H9 (cell line): ENCODE results near the gene IER3. TPM values are rescaled to one million over a fixed set of nuclear protein-coding genes. Genes with fewer than 3 reads are reported as not detected.

Source experiments
- DNase-seq: peaks from one replicate; pipeline ENCODE4 v3.0.0-alpha.2; 2017
- H2AFZ ChIP-seq: one replicate; pipeline ENCODE4 v1.6.1; 2013; ENCODE audit warnings: mild to moderate bottlenecking, low read length, control low read depth, moderate library complexity
- H2AK5ac ChIP-seq: 2 replicates; pipeline ENCODE4 v1.6.1; 2013; ENCODE audit warnings: low read length, control low read depth, mixed read lengths; ENCODE audit not compliant: insufficient read length
- H2BK120ac ChIP-seq: one replicate; pipeline ENCODE4 v1.6.1; 2013; ENCODE audit warnings: low read depth, mild to moderate bottlenecking, low read length, control low read depth, inconsistent platforms; ENCODE audit not compliant: poor library complexity, severe bottlenecking
- H2BK12ac ChIP-seq: 2 replicates; pipeline ENCODE4 v1.6.1; 2013; ENCODE audit warnings: low read length, control low read depth, mixed read lengths, low read depth; ENCODE audit not compliant: insufficient read length
- H2BK15ac ChIP-seq: 2 replicates; pipeline ENCODE4 v1.6.1; 2013; ENCODE audit warnings: low read depth, low read length, control low read depth
- H2BK20ac ChIP-seq: one replicate; pipeline ENCODE4 v1.6.1; 2013; ENCODE audit warnings: low read depth, mild to moderate bottlenecking, low read length, control low read depth, inconsistent platforms; ENCODE audit not compliant: poor library complexity, severe bottlenecking
- H2BK5ac ChIP-seq: 2 replicates; pipeline ENCODE4 v1.6.1; 2013; ENCODE audit warnings: low read length, control low read depth, mixed read lengths; ENCODE audit not compliant: insufficient read length
- H3K14ac ChIP-seq: 2 replicates; pipeline ENCODE4 v1.6.1; 2013; ENCODE audit warnings: low read length, control low read depth; ENCODE audit not compliant: insufficient read depth
- H3K18ac ChIP-seq: 2 replicates; pipeline ENCODE4 v1.6.1; 2013; ENCODE audit warnings: low read depth, mild to moderate bottlenecking, mixed read lengths, low read length, control low read depth; ENCODE audit not compliant: insufficient read length
- H3K23ac ChIP-seq: 2 replicates; pipeline ENCODE4 v1.6.1; 2013; ENCODE audit warnings: low read length, control low read depth, mixed read lengths, low read depth; ENCODE audit not compliant: insufficient read length
- H3K23me2 ChIP-seq: 2 replicates; pipeline ENCODE4 v1.6.1; 2013; ENCODE audit warnings: low read depth, mild to moderate bottlenecking, mixed read lengths, low read length, control low read depth; ENCODE audit not compliant: insufficient read length, poor library complexity, severe bottlenecking
- H3K27ac ChIP-seq: 2 replicates; pipeline ENCODE4 v1.5.1; 2013; ENCODE audit warnings: low read length, control low read depth, mixed read lengths, low read depth; ENCODE audit not compliant: insufficient read length
- H3K27me3 ChIP-seq: 2 replicates; pipeline ENCODE4 v1.6.1; 2013; ENCODE audit warnings: low read length, control low read depth, inconsistent platforms; ENCODE audit not compliant: insufficient read depth
- H3K4ac ChIP-seq: 2 replicates; pipeline ENCODE4 v1.6.1; 2013; ENCODE audit warnings: low read depth, mild to moderate bottlenecking, control low read depth, inconsistent platforms, low read length, moderate library complexity
- H3K4me1 ChIP-seq: 2 replicates; pipeline ENCODE4 v1.6.1; 2013; ENCODE audit warnings: low read length, control low read depth, inconsistent platforms; ENCODE audit not compliant: insufficient read depth
- H3K4me2 ChIP-seq: 2 replicates; pipeline ENCODE4 v1.6.1; 2013; ENCODE audit warnings: low read length, control low read depth, mixed read lengths; ENCODE audit not compliant: insufficient read length, insufficient read depth
- H3K56ac ChIP-seq: 2 replicates; pipeline ENCODE4 v1.6.1; 2013; ENCODE audit warnings: low read depth, mild to moderate bottlenecking, mixed read lengths, low read length, control low read depth; ENCODE audit not compliant: insufficient read length
- H3K79me1 ChIP-seq: 2 replicates; pipeline ENCODE4 v1.6.1; 2013; ENCODE audit warnings: low read depth, mild to moderate bottlenecking, moderate library complexity, low read length, control low read depth, inconsistent platforms; ENCODE audit not compliant: insufficient read depth, poor library complexity, severe bottlenecking
- H3K79me2 ChIP-seq: 2 replicates; pipeline ENCODE4 v1.6.1; 2013; ENCODE audit warnings: low read length, control low read depth, inconsistent platforms; ENCODE audit not compliant: insufficient read depth
- H3K9ac ChIP-seq: 2 replicates; pipeline ENCODE4 v1.6.1; 2013; ENCODE audit warnings: low read length, control low read depth, mixed read lengths; ENCODE audit not compliant: insufficient read length; ENCODE audit errors: extremely low read depth
- H3K9me3 ChIP-seq: one replicate; pipeline ENCODE4 v1.6.1; 2013; ENCODE audit warnings: low read depth, low read length, inconsistent platforms; ENCODE audit not compliant: control insufficient read depth
- H3T11ph ChIP-seq: one replicate; pipeline ENCODE4 v1.6.1; 2013; ENCODE audit warnings: mild to moderate bottlenecking, low read length, control low read depth, inconsistent platforms
- H4K20me1 ChIP-seq: one replicate; pipeline ENCODE4 v1.6.1; 2013; ENCODE audit not compliant: control insufficient read depth, insufficient read length, insufficient read depth
- H4K5ac ChIP-seq: 2 replicates; pipeline ENCODE4 v1.6.1; 2013; ENCODE audit warnings: low read depth, mild to moderate bottlenecking, mixed read lengths, low read length, control low read depth; ENCODE audit not compliant: insufficient read length
- H4K8ac ChIP-seq: replicated peaks from 2 replicates; pipeline ENCODE4 v1.6.1; 2013; ENCODE audit warnings: low read length, control low read depth, mixed read lengths, low read depth; ENCODE audit not compliant: insufficient read length
- H4K91ac ChIP-seq: 2 replicates; pipeline ENCODE4 v1.6.1; 2013; ENCODE audit warnings: low read depth, mild to moderate bottlenecking, moderate library complexity, mixed read lengths, low read length, control low read depth; ENCODE audit not compliant: insufficient read length
- H3K27ac Mint-ChIP-seq, 3 experiments: 2 replicates in 2 of 3; 3 replicates in 1 of 3; pipeline ENCODE4 v1.8.0; 2020 to 2021; ENCODE audit warnings: mixed read lengths in 3 of 3, mild to moderate bottlenecking in 1 of 3, moderate library complexity in 1 of 3
- H3K27me3 Mint-ChIP-seq: 2 replicates; pipeline ENCODE4 v1.8.0; 2021; ENCODE audit warnings: low read depth, mild to moderate bottlenecking, moderate library complexity, mixed read lengths
- H3K36me3 Mint-ChIP-seq, 3 experiments: 2 replicates in 2 of 3; 3 replicates in 1 of 3; pipeline ENCODE4 v1.8.0; 2020 to 2021; ENCODE audit warnings: low read depth in 3 of 3, mixed read lengths in 3 of 3; ENCODE audit not compliant: insufficient read depth in 1 of 3
- H3K4me1 Mint-ChIP-seq, 2 experiments: 2 replicates each; pipeline ENCODE4 v1.8.0; 2020; ENCODE audit warnings: mixed read lengths in 2 of 2
- H3K4me3 Mint-ChIP-seq, 2 experiments: 2 replicates in 1 of 2; 3 replicates in 1 of 2; pipeline ENCODE4 v1.8.0; 2020 to 2021; ENCODE audit warnings: mild to moderate bottlenecking in 2 of 2, mixed read lengths in 2 of 2, moderate library complexity in 1 of 2
- H3K9me3 Mint-ChIP-seq, 2 experiments: 2 replicates in 1 of 2; 3 replicates in 1 of 2; pipeline ENCODE4 v1.8.0; 2020; ENCODE audit warnings: mild to moderate bottlenecking in 2 of 2, mixed read lengths in 2 of 2, moderate library complexity in 1 of 2
- WGBS: extraction: QIAGEN DNeasy Blood & Tissue Kit; methylation state at CpG from one replicate; pipeline ENCODE4 v1.1.7; 2013; ENCODE audit warnings: missing lambda C conversion rate, low lambda C conversion rate, mixed read lengths; ENCODE audit not compliant: insufficient read length; ENCODE audit errors: extremely low coverage; 5-methylcytosine and 5-hydroxymethylcytosine counted together
- total RNA-seq: library from RNA; stranded (reverse); gene quantifications from 2 replicates; pipeline ENCODE4 v1.2.1, GENCODE V29; 2021
- TF ChIP-seq, protein P1 (sequence below): fragments of 200-600 bp; sonication (generic); conservative IDR thresholded peaks from 3 replicates; pipeline ENCODE4 v1.8.0; 2021; ENCODE audit warnings: antibody characterized with exemption, mild to moderate bottlenecking

IER3 gene
- total RNA-seq, 1 experiment from 2014 or later, result 43.5 TPM

DNA sequence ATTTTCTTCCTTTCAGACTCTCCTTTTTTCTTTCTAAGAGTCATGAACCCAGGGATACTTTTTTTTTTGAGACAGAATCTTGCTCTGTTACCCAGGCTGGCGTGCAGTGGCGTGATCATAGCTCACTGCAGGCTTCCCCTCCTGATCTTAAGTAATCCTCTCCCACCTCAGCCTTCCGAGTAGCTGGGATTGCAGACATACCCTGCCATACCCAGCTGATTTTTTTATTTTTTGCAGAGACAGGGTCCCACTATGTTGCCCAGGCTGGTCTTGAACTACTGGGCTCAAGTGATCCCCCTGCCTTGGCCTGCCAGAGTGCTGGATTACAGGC, 32.8 kb upstream of the IER3 start:
- no peak overlapping the region for H3K27ac Mint-ChIP-seq
- no peaks in the 10 kb centered on the region for H3K27me3 ChIP-seq
- H3K79me1 ChIP-seq, result no peaks in the 10 kb centered on the region
- no peak overlapping the region for H2AFZ ChIP-seq
- H2BK12ac ChIP-seq, result no peak overlapping the region
- H4K20me1 ChIP-seq, result no peaks in the 10 kb centered on the region
- H3T11ph ChIP-seq, result no peak overlapping the region
- no peak overlapping the region for H2BK20ac ChIP-seq
- peaks cover 7 to 18% (median 10%) of the 10 kb centered on the region in 3 experiments for H3K36me3 Mint-ChIP-seq
- H3K4me1 Mint-ChIP-seq, result peaks cover 20 to 23% of the 10 kb centered on the region in 2 experiments
- H4K8ac ChIP-seq, result no peak overlapping the region
- H3K27ac ChIP-seq, result no peak overlapping the region
- no peak overlapping the region for H3K23ac ChIP-seq
- H3K23me2 ChIP-seq, result no peaks in the 10 kb centered on the region
- H3K9ac ChIP-seq, result no peak overlapping the region
- no peak overlapping the region for H4K5ac ChIP-seq
- no peak for DNase-seq
- TF ChIP-seq, protein P1, sequence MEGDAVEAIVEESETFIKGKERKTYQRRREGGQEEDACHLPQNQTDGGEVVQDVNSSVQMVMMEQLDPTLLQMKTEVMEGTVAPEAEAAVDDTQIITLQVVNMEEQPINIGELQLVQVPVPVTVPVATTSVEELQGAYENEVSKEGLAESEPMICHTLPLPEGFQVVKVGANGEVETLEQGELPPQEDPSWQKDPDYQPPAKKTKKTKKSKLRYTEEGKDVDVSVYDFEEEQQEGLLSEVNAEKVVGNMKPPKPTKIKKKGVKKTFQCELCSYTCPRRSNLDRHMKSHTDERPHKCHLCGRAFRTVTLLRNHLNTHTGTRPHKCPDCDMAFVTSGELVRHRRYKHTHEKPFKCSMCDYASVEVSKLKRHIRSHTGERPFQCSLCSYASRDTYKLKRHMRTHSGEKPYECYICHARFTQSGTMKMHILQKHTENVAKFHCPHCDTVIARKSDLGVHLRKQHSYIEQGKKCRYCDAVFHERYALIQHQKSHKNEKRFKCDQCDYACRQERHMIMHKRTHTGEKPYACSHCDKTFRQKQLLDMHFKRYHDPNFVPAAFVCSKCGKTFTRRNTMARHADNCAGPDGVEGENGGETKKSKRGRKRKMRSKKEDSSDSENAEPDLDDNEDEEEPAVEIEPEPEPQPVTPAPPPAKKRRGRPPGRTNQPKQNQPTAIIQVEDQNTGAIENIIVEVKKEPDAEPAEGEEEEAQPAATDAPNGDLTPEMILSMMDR, result no peak
- peaks cover 11 to 13% of the 10 kb centered on the region in 2 experiments for H3K9me3 Mint-ChIP-seq
- no peaks in the 10 kb centered on the region for H3K9me3 ChIP-seq
- H3K4me3 Mint-ChIP-seq, result no peak overlapping the region
- no peak overlapping the region for H3K14ac ChIP-seq
- peaks cover 11% of the 10 kb centered on the region for H3K27me3 Mint-ChIP-seq
- no peak overlapping the region for H3K18ac ChIP-seq
- H3K4me1 ChIP-seq, result no peaks in the 10 kb centered on the region; the same call in 1 of the 2 replicates
- H2BK120ac ChIP-seq, result no peak overlapping the region
- no peak overlapping the region for H3K4ac ChIP-seq
- no peak overlapping the region for H3K4me2 ChIP-seq
- no peak overlapping the region for H2AK5ac ChIP-seq
- no CpG with 5 or more reads among the region's 3 CpGs for WGBS
- H2BK15ac ChIP-seq, result no peak overlapping the region
- H3K56ac ChIP-seq, result no peak overlapping the region
- H2BK5ac ChIP-seq, result no peak overlapping the region
- no peak overlapping the region for H4K91ac ChIP-seq
- H3K79me2 ChIP-seq, result no peaks in the 10 kb centered on the region
